ENCODE data around the gene SLC8B1. TPM values are rescaled to one million over a fixed set of nuclear protein-coding genes. Genes with fewer than 3 reads are reported as not detected.

The SLC8B1 gene
- total and polyA plus RNA-seq, 4 donors = 8.1 to 48.6 (median 39.7) TPM

DNA sequence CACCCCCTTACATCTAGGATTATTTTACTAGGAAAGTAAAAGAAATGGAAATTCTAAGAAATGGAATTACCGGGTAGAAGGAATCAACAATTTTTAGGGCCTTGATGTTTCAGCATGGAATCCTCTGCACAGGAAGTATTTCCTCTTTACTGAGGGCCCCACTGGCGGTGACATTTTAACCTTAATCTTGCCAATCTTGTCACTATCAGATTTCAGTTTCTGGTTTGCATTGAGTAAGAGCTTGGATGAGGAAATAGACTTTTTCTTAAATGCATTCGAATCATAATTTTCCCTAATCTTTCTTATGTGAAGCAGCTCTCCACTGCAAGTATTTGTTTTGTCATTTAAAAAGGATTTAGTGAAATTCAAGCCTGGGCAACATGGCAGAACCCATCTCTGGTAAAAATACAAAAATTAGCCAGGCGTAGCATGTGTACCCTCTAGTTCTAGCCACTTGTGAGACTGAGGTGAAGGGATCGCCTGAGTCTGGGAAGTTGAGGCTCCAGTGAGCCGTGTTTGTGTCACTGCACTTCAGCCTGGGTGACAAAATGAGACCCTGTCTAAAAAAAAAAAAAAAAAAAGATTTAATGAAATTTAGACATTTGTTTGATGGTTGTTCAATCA lies 73.0 kb downstream of the SLC8B1 start:
- no peaks in the 10 kb centered on the region for H3K9me3 ChIP-seq (ENCODE audit: control insufficient read depth, low read length)
- ATAC-seq (ENCODE audit: low FRiP score) = no peak
- H3K27me3 ChIP-seq (ENCODE audit: control insufficient read depth in 1 of 2, insufficient read depth in 2 of 2, low read length in 1 of 2) = no peaks in the 10 kb centered on the region
- peaks cover 0 to 2% of the 10 kb centered on the region in 2 donors for H3K36me3 ChIP-seq (ENCODE audit: control insufficient read depth in 1 of 2, insufficient read depth in 2 of 2, low read length in 1 of 2)
- peaks cover 2 to 5% of the 10 kb centered on the region in 2 donors for H3K4me1 ChIP-seq (ENCODE audit: control insufficient read depth in 1 of 2, insufficient read depth in 2 of 2, low read length in 2 of 2)
- no peak overlapping the region for H3K27ac ChIP-seq (ENCODE audit: low read depth in 1 of 2, low read length in 2 of 2)
- no peak for DNase-seq
- 80 to 83% methylated on average over 6 of the region's 6 CpGs for WGBS, 2 donors
- H3K4me3 ChIP-seq (ENCODE audit: low read length in 2 of 2) = no peak overlapping the region
- intact Hi-C loops (cut with DNase I) = no loop called here

DNA sequence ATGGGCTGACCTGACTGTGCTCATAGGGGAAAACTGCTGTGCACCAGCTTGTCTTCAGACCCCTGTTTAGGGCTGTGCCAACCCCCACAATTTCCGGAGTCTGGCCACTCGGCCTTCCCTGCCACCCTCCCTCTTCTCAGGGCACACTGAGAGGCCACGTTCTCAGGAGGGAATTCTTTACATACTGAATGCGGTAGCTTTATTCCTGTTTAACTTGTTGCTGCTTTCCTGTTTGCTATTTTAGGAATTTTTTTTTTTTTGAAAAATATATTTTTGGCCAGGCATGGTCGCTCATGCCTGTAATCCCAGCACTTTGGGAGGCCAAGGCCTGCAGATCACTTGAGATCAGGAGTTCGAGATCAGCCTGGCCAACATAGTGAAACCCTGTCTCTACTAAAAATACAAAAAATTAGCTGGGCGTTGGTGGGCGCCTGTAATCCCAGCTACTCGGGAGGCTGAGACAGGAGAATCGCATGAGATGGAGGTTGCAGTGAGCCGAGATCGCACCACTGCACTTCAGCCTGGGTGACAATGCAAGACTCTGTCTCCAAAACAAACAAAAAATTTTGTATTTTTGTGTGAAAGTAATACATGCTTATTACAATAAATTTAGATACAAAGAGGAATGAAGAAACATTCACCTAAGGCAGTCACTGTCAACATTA lies 74.1 kb downstream of the SLC8B1 start:
- DNase-seq (peak in 1 of 2 donors; percentile 35), ATAC-seq (ENCODE audit: low FRiP score) (peak; percentile 39)
- no peak overlapping the region for H3K4me3 ChIP-seq (ENCODE audit: low read length in 2 of 2)
- H3K4me1 ChIP-seq (ENCODE audit: control insufficient read depth in 1 of 2, insufficient read depth in 2 of 2, low read length in 2 of 2) = peaks cover 2 to 5% of the 10 kb centered on the region in 2 donors
- 46 to 47% methylated on average over 12 of the region's 12 CpGs for WGBS, 2 donors
- H3K36me3 ChIP-seq (ENCODE audit: control insufficient read depth in 1 of 2, insufficient read depth in 2 of 2, low read length in 1 of 2) = peaks cover 0 to 2% of the 10 kb centered on the region in 2 donors
- intact Hi-C loops (cut with DNase I) = no loop called here
- H3K27ac ChIP-seq (ENCODE audit: low read depth in 1 of 2, low read length in 2 of 2) = peak overlapping the region; percentile 29 to 41
- H3K9me3 ChIP-seq (ENCODE audit: control insufficient read depth, low read length) = no peaks in the 10 kb centered on the region
- no peaks in the 10 kb centered on the region for H3K27me3 ChIP-seq (ENCODE audit: control insufficient read depth in 1 of 2, insufficient read depth in 2 of 2, low read length in 1 of 2)

DNA sequence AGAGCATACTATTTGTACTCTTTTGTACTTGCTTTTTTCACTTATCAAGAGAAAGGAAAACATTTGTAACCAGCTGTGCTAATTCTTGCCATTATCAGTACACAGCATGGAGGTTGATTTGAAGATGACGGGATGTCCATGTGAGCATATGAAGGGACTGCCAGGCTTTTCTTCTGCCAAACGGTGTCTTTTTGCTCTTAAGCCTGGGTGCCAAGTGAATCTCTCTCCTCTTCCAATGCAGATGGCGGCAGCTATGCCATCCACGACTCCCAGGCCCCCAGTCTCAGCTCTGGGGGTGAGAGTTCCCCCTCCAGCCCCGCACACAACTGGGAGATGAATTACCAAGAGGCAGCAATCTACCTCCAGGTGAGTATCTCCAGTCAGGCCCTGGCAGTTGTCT lies 74.8 kb downstream of the SLC8B1 start:
- no peaks in the 10 kb centered on the region for H3K27me3 ChIP-seq (ENCODE audit: control insufficient read depth in 1 of 2, insufficient read depth in 2 of 2, low read length in 1 of 2)
- DNase-seq (no peak), ATAC-seq (ENCODE audit: low FRiP score) (no peak)
- intact Hi-C loops (cut with DNase I) = no loop called here
- H3K36me3 ChIP-seq (ENCODE audit: control insufficient read depth in 1 of 2, insufficient read depth in 2 of 2, low read length in 1 of 2) = peaks cover 0 to 2% of the 10 kb centered on the region in 2 donors
- peaks cover 2 to 5% of the 10 kb centered on the region in 2 donors for H3K4me1 ChIP-seq (ENCODE audit: control insufficient read depth in 1 of 2, insufficient read depth in 2 of 2, low read length in 2 of 2)
- no peaks in the 10 kb centered on the region for H3K9me3 ChIP-seq (ENCODE audit: control insufficient read depth, low read length)
- H3K4me3 ChIP-seq (ENCODE audit: low read length in 2 of 2) = no peak overlapping the region
- WGBS, 2 donors = 73 to 75% methylated on average over 5 of the region's 5 CpGs
- H3K27ac ChIP-seq (ENCODE audit: low read depth in 1 of 2, low read length in 2 of 2) = peak overlapping the region; percentile 29 to 41

DNA sequence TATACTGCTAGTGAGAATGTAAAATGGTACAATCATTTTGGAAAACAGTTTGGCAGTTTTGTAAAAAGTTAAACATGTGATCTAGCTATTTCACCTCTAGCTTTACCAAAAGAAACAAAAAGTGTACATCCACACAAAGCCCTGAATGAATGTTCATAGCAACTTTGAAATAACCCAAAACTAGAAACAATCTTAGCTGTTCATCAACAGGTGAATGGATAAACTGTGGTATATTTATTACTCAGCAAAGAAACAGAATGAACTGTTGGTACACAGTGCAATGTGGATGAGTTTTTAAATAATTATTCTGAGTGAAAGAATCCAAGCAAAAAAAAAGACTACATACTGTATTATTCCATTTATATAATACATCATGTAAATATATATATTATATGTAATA lies 77.3 kb downstream of the SLC8B1 start:
- no peaks in the 10 kb centered on the region for H3K27me3 ChIP-seq (ENCODE audit: control insufficient read depth in 1 of 2, insufficient read depth in 2 of 2, low read length in 1 of 2)
- peaks cover 0 to 4% of the 10 kb centered on the region in 2 donors for H3K36me3 ChIP-seq (ENCODE audit: control insufficient read depth in 1 of 2, insufficient read depth in 2 of 2, low read length in 1 of 2)
- peaks cover 2 to 5% of the 10 kb centered on the region in 2 donors for H3K4me1 ChIP-seq (ENCODE audit: control insufficient read depth in 1 of 2, insufficient read depth in 2 of 2, low read length in 2 of 2)
- ATAC-seq (ENCODE audit: low FRiP score) (no peak), DNase-seq (no peak)
- no peak overlapping the region for H3K27ac ChIP-seq (ENCODE audit: low read depth in 1 of 2, low read length in 2 of 2)
- H3K4me3 ChIP-seq (ENCODE audit: low read length in 2 of 2) = no peak overlapping the region
- intact Hi-C loops (cut with DNase I) = no loop called here
- no peaks in the 10 kb centered on the region for H3K9me3 ChIP-seq (ENCODE audit: control insufficient read depth, low read length)

DNA sequence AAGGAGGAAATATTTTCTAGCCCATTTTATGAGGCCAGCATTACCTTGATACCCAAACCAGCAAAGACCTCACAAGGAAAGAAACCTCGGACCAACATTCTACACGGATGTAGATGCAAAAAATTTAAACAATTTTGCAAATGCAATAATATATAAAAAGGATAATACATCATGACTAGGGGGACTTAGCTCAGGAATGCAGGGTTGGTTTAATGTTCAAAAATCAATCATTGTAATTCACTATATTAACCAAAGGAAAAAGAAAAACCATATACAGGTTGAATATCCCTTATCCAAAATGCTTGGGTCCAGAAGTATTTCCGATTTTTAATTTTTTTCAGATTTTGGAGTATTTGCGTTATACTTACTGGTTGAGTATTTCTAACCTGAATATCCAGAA lies 80.6 kb downstream of the SLC8B1 start:
- no peak overlapping the region for H3K4me3 ChIP-seq (ENCODE audit: low read length in 2 of 2)
- peaks cover 0 to 4% of the 10 kb centered on the region in 2 donors for H3K36me3 ChIP-seq (ENCODE audit: control insufficient read depth in 1 of 2, insufficient read depth in 2 of 2, low read length in 1 of 2)
- H3K4me1 ChIP-seq (ENCODE audit: control insufficient read depth in 1 of 2, insufficient read depth in 2 of 2, low read length in 2 of 2) = peaks cover 0 to 2% of the 10 kb centered on the region in 2 donors
- intact Hi-C loops (cut with DNase I) = no loop called here
- ATAC-seq (ENCODE audit: low FRiP score) = no peak
- no peaks in the 10 kb centered on the region for H3K9me3 ChIP-seq (ENCODE audit: control insufficient read depth, low read length)
- H3K27me3 ChIP-seq (ENCODE audit: control insufficient read depth in 1 of 2, insufficient read depth in 2 of 2, low read length in 1 of 2) = no peaks in the 10 kb centered on the region
- WGBS, 2 donors = 86 to 98% methylated on average over 4 of the region's 4 CpGs
- H3K27ac ChIP-seq (ENCODE audit: low read depth in 1 of 2, low read length in 2 of 2) = no peak overlapping the region
- DNase-seq = no peak

DNA sequence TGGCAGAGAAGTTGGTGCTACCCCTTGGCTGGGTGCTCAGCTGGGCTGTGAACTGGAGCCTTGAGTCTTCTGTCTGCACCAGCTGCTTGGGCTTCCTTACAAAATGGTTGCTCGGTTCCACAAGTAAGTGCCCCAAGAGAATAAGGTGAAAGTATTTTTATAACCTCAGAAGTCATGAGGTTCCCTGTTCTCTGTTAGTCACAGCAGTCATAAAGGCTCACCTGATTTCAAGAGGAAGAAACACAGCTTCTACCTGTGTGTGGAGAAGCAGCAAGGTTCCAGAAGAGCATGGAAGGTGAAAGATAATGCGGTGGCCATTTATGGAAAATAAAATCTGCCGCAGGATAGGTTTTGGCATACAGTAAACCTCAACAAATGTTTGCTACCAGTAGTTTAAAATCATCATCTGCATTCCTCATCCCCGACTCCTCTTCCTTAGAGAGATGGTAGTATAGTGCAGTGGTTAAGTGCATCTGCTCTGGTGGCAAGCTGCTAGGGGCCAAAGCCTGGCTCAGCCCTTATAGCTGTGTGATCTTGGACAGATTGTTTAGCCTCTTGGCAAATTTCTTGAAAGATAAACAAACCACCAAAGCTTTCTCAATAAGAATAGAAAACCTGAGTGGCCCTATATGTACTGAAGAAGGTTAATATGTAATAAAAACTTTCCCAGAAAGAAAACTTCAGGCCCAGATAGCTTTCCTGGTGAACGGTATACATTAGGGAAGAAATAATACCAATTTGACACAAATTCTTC lies 81.2 kb downstream of the SLC8B1 start:
- no peak overlapping the region for H3K4me3 ChIP-seq (ENCODE audit: low read length in 2 of 2)
- no peaks in the 10 kb centered on the region for H3K27me3 ChIP-seq (ENCODE audit: control insufficient read depth in 1 of 2, insufficient read depth in 2 of 2, low read length in 1 of 2)
- H3K4me1 ChIP-seq (ENCODE audit: control insufficient read depth in 1 of 2, insufficient read depth in 2 of 2, low read length in 2 of 2) = peaks cover 0 to 2% of the 10 kb centered on the region in 2 donors
- intact Hi-C loops (cut with DNase I) = no loop called here
- 97 to 98% methylated on average over 5 of the region's 5 CpGs for WGBS, 2 donors
- no peak overlapping the region for H3K27ac ChIP-seq (ENCODE audit: low read depth in 1 of 2, low read length in 2 of 2)
- ATAC-seq (ENCODE audit: low FRiP score) = no peak
- DNase-seq = peak in 1 of 2 donors; percentile 6
- peaks cover 0 to 4% of the 10 kb centered on the region in 2 donors for H3K36me3 ChIP-seq (ENCODE audit: control insufficient read depth in 1 of 2, insufficient read depth in 2 of 2, low read length in 1 of 2)
- no peaks in the 10 kb centered on the region for H3K9me3 ChIP-seq (ENCODE audit: control insufficient read depth, low read length)

DNA sequence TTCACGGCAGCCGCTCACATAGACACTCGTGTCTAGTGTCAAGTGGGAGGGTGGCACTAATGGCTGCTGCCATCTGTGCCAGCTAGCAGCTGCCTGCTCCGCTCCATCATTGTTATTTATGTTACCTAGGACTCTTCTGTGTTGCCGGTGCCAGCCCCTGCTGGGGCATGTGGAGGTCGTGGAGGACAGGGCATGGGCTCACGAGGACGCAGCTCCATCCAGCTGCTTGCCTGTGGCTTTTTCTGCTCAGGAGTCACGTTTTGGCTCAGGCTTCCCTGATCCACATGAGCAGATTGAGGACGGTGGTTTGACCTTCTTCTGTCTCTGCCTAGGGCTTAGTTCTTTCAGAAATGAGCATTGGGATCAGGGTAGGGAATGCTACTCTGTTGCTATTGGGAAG lies 82.4 kb downstream of the SLC8B1 start:
- no peaks in the 10 kb centered on the region for H3K9me3 ChIP-seq (ENCODE audit: control insufficient read depth, low read length)
- H3K27me3 ChIP-seq (ENCODE audit: control insufficient read depth in 1 of 2, insufficient read depth in 2 of 2, low read length in 1 of 2) = no peaks in the 10 kb centered on the region
- H3K27ac ChIP-seq (ENCODE audit: low read depth in 1 of 2, low read length in 2 of 2) = no peak overlapping the region
- peaks cover 0 to under 1% of the 10 kb centered on the region in 2 donors for H3K4me1 ChIP-seq (ENCODE audit: control insufficient read depth in 1 of 2, insufficient read depth in 2 of 2, low read length in 2 of 2)
- H3K4me3 ChIP-seq (ENCODE audit: low read length in 2 of 2) = no peak overlapping the region
- WGBS, 2 donors = 90 to 93% methylated on average over 10 of the region's 10 CpGs
- ATAC-seq (ENCODE audit: low FRiP score) = no peak
- H3K36me3 ChIP-seq (ENCODE audit: control insufficient read depth in 1 of 2, insufficient read depth in 2 of 2, low read length in 1 of 2) = peaks cover 0 to 4% of the 10 kb centered on the region in 2 donors
- peak in 1 of 2 donors; percentile 37 for DNase-seq
- intact Hi-C loops (cut with DNase I) = no loop called here

DNA sequence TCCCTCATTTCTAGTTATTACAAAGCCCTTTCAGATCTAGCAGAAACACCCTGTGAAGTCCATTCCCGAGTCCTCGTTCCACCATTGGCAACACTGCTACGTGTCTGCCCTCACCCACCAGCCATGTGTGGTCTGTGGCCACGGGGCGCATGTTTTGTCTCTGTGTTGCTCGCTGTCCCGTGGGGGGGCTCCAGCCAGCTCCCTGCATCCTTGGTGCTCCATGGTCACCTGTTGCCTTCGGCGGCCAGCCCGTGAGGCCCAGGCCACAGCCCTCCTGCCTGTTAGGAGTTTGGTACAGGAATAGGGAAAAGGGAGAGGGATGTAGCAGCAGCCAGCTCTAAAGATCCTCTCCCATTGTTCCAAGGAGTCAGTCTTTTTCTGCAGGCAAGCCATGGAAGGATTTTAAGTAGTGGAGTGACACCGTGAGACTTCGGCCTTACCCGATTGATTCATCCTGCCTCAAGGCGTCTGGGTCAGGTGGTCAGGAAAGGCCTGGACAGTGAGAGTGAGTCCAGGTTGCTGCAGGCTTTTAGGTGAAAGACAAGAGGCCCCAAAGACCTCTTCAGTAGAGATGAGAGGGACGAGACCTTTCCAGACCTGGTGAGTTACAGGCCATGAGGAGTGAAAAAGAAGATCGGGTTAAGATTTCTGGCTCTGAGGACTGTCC lies 83.4 kb downstream of the SLC8B1 start:
- Histone ChIP-seq H3K27me3 (ENCODE audit: control insufficient read depth in 1 of 2, insufficient read depth in 2 of 2, low read length in 1 of 2) (no peaks in the 10 kb centered on the region), H3K36me3 (ENCODE audit: control insufficient read depth in 1 of 2, insufficient read depth in 2 of 2, low read length in 1 of 2) (peaks cover 0 to 4% of the 10 kb centered on the region in 2 donors), H3K4me3 (ENCODE audit: low read length in 2 of 2) (no peak overlapping the region), H3K27ac (ENCODE audit: low read depth in 1 of 2, low read length in 2 of 2) (no peak overlapping the region), H3K4me1 (ENCODE audit: control insufficient read depth in 1 of 2, insufficient read depth in 2 of 2, low read length in 2 of 2) (peaks cover 0 to 4% of the 10 kb centered on the region in 2 donors), H3K9me3 (ENCODE audit: control insufficient read depth, low read length) (no peaks in the 10 kb centered on the region)
- ATAC-seq (ENCODE audit: low FRiP score) = no peak
- intact Hi-C loops (cut with DNase I) = no loop called here
- DNase-seq = peak in 1 of 2 donors; percentile 43
- WGBS, 2 donors = 94 to 95% methylated on average over 16 of the region's 16 CpGs

All from aorta (tissue), 5 donors.